T-helper 1 cell (primary cell): ENCODE data around the gene PODNL1.
"Not testable (repeated sequence)": the region's sequence is repeated elsewhere in the genome, so short reads cannot be mapped to it uniquely, and the experiment has no call there.

ENCODE experiments used
- DNase-seq, 5 donors: peaks; one replicate each; pipeline ENCODE4 v3.0.0-alpha.2; 2012 to 2020
- total RNA-seq, 4 donors: gene quantifications; one replicate each; lab custom pipeline; 2026; lab: John Stamatoyannopoulos, UW

The PODNL1 gene
- 0 to 0.15 (median 0.04) reads per million in 4 donors for total RNA-seq

- DNase-seq: no peak
Measured at GRCh38 chr19:13938301-13939064, at the start of gene PODNL1. TSS of gene PODNL1 (minus strand) at chr19:13938417. CDS start at chr19:13938181, 236 bp downstream.

- DNase-seq: no peak
Measured at GRCh38 chr19:13987101-13987890, 49.1 kb upstream of the PODNL1 start.

- DNase-seq: peak; percentile 98
Measured at GRCh38 chr19:13986348-13986904, 48.2 kb upstream of the PODNL1 start.

GRCh38 chr19:13985771-13986347, 47.6 kb upstream of the PODNL1 start:
- DNase-seq: peak in 1 of 5 donors; percentile 23

DNA sequence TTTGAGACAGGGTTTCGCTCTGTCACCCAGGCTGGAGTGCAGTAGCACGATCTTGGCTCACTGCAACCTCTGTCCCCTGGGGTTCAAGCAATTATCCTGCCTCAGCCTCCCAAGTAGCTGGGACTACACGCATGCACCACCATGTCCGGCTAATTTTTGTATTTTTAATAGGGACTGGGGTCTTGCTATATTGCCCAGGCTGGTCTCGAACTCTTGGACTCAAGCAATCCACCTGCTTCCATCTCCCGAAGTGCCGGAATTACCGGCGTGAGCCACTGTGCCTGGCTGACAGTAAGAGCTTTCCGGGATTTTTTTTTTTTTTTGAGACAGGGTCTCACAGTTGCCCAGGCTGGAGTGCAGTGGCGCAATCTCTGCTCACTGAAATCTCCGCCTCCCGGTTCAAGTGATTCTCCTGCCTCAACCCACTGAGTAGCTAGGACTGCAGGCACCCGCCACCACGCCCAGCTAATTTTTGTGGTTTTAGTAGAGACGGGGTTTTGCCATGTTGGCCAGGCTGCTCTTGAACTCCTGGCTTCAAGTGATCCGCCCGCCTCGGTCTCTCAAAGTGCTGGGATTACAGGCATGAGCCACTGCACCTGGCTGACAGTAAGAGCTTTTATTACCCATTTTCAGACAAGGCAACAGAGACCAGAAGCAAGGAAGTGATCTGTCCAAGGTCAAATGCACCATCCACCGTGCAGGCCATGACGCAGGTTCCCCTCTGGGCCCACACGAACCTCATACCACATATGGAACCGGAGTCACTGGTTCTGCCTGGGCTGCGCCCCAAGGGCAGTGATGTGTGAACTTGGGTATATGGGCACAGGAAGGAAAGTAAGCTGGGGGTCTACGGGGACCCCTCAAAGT, 46.9 kb upstream of the PODNL1 start:
- DNase-seq: peak in 1 of 5 donors; percentile 22

DNA sequence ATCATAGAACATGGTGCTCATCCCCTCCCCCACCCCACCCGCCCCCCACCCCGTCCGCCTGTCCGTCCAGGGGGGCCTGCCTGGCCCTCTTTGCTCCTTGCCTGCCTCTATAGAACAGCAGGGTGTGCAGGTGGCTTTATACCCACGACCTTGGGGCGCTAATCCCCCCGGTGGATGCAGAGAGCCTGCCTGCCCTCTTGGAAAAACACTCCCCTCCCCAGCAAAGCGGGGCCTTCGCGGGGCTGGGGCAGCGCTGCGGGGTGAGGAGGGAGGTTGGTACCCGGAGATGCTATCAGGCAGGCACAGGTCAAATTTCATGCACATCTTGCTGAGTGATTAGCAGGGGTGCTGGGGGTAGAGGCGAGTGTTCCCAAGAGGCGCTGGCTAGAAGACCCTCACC, 46.0 kb upstream of the PODNL1 start:
- no peak for DNase-seq

DNA sequence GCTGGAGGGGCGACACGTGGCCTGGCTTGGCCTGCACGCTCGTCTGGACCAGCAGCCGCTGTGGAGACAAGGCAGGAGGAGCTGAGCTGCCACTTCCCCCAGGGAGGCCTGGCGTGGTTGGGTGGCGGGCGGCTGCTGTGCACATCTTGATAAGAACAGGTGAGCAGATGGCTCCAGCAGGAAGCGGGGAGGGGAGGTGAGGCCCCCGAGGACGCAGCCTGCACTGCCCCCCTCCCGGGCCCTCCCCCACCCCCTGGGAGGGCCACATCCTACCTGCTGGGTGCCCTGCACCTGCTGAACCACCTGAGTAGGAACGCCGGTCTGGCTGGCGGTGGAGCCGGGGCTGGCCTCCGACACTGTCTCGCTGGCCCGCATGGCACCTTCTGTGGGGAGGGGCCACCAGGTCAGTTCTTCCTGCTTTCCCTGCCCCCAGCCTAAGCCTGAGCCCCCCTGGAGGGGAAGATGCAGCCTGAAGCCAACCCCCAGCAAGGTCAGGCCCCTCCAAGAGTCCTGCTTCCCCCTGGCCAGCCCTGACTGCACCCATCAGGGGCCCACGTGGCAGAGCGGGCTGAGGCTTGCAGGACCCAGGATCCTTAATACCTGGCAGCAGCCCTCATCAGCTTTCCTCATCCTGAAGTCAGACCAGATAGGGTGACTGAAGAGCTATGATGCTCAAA, 45.1 kb upstream of the PODNL1 start:
- peak in 2 of 5 donors; percentile 30 to 39 for DNase-seq

GRCh38 chr19:13982773-13983172, 44.6 kb upstream of the PODNL1 start:
- no peak for DNase-seq

- no peak for DNase-seq
Measured at GRCh38 chr19:13981988-13982501, 43.8 kb upstream of the PODNL1 start.

GRCh38 chr19:13981467-13981866, 43.2 kb upstream of the PODNL1 start:
- no peak for DNase-seq

GRCh38 chr19:13981021-13981420, 42.8 kb upstream of the PODNL1 start:
- DNase-seq: no peak

GRCh38 chr19:13980340-13980739, 42.1 kb upstream of the PODNL1 start:
- no peak for DNase-seq

DNA sequence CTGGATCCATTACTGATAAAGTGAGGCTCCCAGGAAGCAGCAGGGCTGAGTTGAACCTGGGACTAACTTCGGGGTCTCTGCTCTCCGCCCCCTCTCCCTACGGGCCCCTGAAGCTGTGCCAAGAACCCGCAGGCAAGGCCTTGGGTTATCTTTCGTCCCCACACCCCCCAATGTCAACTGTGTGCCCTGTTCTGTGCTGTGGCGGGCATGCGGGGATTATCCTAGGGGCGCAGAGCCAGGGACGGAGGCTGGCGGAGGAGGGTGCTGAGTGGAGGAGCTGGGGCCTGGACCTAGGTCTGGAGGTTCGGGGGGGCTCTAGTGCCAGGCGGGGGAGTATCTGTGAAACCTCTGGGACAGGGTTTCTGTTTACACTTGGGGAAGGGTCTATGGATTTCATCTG, 41.5 kb upstream of the PODNL1 start:
- no peak for DNase-seq

GRCh38 chr19:13979244-13979615, 41.0 kb upstream of the PODNL1 start:
- no peak for DNase-seq

GRCh38 chr19:13978351-13979243, 40.4 kb upstream of the PODNL1 start:
- no peak for DNase-seq

GRCh38 chr19:13977803-13978202, 39.6 kb upstream of the PODNL1 start:
- DNase-seq: no peak

DNA sequence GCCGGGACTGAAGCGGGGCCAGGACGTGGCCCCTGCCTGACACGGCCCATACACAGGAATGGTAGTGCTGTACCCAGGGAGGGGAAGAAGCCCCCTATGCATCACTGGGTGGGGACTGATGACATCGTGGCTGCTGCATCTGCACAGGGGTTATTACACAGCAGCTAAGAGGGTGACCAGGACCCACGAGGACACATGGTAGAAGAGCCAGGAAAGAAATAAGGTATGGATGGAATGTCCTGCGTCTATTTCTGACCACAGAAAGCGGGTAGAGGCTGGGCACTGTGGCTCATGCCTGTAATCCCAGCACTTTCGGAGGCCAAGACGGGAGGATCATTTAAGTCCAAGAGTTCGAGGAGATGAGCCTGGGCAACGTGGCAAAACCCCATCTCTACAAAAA, 38.2 kb upstream of the PODNL1 start:
- no peak for DNase-seq

- DNase-seq: no peak
Measured at GRCh38 chr19:13975870-13976269, 37.7 kb upstream of the PODNL1 start.

DNA sequence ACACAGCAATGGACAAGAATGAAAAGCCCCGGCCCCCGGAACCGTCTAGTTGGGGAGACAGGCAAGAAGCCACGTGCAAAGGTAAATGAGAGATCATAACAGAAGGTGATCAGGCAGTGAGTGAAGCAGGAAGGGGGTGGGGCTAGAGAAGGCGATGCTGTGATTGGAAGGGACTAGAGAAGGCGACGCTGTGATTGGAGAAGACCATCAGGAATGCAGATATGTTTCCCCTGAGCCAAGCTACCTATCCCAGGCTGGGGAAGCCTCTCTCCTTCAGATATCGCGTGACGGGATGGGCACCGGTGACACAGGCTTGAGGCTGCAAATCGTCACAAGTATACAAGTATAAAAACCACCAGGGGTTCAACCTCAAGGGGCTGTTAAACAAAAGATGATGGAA, 35.9 kb upstream of the PODNL1 start:
- DNase-seq: no peak

- DNase-seq: not testable (repeated sequence)
Measured at GRCh38 chr19:13973479-13973878, 35.3 kb upstream of the PODNL1 start.
